ENCODE data around the gene CFAP92.

Gene CFAP92

GRCh38 chr3:128864351-128864811 is 129.5 kb downstream of the CFAP92 start:
- TF ChIP-seq CTCF (IDR thresholded peaks at IDR 0.05; ENCODE audit: low read depth, low read length, missing control alignments), result no peak
- no peak for DNase-seq (ENCODE audit: low read depth)
- H3K4me3 ChIP-seq (ENCODE audit: low read depth, low read length), result no peak overlapping the region
- in situ Hi-C loops (cut with HindIII; ENCODE audit: low sequenced_read_pairs), result no loop called here

GRCh38 chr3:128863560-128863959 is 130.3 kb downstream of the CFAP92 start:
- in situ Hi-C loops (cut with HindIII; ENCODE audit: low sequenced_read_pairs), result no loop called here
- DNase-seq (ENCODE audit: low read depth), result no peak
- TF ChIP-seq CTCF (IDR thresholded peaks at IDR 0.05; ENCODE audit: low read depth, low read length, missing control alignments), result no peak
- no peak overlapping the region for H3K4me3 ChIP-seq (ENCODE audit: low read depth, low read length)

GRCh38 chr3:128861491-128861890 is 132.4 kb downstream of the CFAP92 start:
- no peak for DNase-seq (ENCODE audit: low read depth)
- in situ Hi-C loops (cut with HindIII; ENCODE audit: low sequenced_read_pairs), result no loop called here
- H3K4me3 ChIP-seq (ENCODE audit: low read depth, low read length), result no peak overlapping the region
- no peak for TF ChIP-seq CTCF (IDR thresholded peaks at IDR 0.05; ENCODE audit: low read depth, low read length, missing control alignments)
